Left renal cortex interstitium (tissue), 4 donors: Measurements from ENCODE around the gene CCDC30. TPM values are rescaled to one million over a fixed set of nuclear protein-coding genes. Genes with fewer than 3 reads are reported as not detected.
"Not testable (repeated sequence)": the region's sequence is repeated elsewhere in the genome, so short reads cannot be mapped to it uniquely, and the experiment has no call there.

Experiments
- DNase-seq, 4 donors: peaks; one replicate each; pipeline ENCODE4 v3.0.0-alpha.2; 2013; ENCODE audit warnings: low read depth in 4 of 4, low spot score in 2 of 4, missing footprints in 1 of 4
- polyA plus RNA-seq, 4 donors: library from polyadenylated mRNA; unstranded; fragments of 120-200 nt; gene quantifications; one replicate each; pipeline ENCODE4 v1.2.1, GENCODE V29; 2013; ENCODE audit not compliant: insufficient read length in 4 of 4

CCDC30 gene
- polyA plus RNA-seq, 4 donors: 13.1 to 23.0 (median 18.9) TPM

DNA sequence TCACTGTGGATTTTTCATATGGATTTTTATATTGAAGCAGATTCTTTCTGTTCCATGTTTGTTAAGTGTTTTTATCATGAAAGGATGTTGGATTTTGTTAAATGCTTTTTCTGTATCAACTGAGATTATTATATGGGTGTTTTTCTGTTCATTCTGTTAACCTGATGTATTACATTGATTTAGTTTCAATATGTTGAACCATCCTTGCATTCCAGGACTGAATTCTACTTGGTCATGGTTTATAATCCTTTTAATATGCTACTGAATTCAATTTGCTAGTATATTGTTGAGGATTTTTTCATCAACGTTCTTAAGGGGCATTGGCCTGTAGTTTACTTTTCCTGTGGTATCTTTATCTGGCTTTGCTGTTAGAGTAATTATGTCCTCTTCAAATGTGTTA, 55.8 kb downstream of the CCDC30 start:
- no peak for DNase-seq

DNA sequence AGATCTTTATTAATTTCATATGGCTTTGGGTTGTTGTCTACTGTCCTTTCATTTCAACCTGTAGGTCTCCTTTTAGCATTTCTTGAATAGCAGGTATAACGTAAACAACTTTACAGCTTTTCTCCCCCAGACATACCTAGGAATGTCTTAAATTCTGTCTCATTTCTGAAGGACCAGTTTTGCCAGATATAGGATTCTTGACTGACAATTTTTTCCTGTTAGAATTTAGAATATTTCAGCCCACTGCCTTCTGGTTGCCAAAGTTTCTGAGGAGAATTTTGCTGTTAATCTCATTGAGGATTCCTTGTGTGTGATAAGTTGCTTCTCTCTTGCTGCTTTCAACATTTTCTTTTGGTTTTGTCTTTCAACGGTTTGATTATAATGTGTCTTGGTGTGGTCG, 60.1 kb downstream of the CCDC30 start:
- DNase-seq: no peak

DNA sequence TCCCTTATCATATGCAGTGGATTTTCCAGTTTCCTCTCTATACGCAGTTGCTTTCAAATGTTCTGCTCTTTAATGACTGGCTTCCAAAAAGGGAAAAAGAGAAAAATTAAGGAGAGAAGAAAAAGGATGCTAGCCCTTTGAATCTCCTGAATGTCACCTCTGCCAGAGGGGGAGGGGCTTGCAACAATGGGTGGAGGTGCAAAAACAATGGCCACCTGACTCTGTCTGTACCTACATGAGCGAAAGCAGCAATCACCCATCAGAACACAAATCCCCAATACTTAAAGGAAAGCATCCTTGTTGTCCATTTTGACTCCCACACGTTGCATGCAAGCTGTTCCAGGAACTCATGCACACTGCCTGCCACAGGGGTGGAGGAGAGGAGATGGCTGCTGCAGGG, 61.2 kb downstream of the CCDC30 start:
- DNase-seq: no peak

DNA sequence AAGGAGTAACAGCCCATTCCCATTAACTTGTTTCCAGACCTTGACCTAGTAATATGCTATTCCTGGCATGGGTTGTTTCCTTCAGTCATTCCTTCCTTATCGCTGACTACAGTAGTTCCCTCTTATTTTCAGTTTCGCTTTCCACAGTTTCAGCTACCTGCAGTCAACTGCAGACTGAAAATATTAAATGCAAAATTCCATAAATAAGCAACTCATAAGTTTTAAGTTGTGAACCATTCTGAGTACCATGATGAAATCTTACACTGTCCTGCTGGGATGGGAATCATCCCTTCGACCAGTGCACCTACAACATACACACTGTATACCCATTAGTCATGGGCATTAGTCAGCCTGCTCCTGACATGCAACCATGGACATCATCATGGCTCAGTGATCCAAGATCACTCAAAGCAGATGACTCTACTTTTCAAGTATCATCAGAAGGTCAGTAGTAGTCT, 66.7 kb downstream of the CCDC30 start:
- DNase-seq: no peak

DNA sequence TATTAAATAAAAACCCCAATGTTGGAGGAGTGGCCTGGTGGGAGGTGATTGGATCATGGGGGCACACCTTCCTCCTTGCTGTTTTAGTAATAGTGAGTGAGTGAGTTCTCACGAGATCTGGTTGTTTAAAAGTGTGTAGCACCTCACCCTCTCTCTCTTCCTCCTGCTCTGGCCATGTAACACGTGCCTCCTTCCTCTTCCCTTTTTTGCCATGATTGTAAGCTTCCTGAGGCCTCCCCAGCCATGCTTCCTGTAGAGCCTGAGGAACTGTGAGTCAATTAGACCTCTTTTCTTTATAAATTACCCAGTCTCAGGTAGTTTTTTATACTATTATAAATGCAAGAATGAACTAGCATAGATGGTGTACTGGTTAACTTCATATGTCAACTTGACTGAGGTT, 68.0 kb downstream of the CCDC30 start:
- no peak for DNase-seq

DNA sequence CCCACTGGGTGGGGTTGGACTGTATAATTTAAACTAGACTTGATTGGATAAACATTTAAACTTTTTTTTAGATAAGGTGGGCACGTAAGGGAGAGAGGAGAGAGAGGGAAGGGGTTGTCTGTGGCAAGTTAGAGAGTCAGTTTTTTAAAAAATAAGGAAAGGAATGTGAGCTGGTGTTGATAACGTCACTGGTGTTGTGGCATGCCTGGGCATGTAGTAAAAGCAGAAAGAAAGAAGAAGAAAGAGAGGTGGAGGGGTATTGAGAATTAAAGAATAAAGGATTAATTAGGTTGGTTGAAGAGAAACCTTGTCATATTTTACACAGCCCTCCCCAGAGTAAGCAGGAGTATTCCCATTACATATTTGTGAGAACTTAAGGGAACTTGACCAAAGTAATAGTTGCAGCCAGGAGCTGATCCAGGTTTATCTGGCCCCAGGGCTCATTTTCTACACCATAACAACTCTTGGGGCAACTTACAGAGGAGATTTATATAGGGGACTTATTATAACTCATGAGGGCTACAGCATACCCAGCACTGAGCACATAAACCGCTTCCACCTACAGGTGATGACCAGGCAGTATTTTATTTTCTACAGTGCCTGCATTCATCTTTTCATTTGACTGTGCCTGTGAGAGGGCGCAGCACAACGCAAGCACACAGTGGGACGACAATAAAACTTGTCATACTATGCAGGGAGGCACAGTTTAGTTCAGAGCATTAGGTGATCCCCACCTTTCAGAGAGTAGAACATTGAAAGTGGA, 70.2 kb downstream of the CCDC30 start:
- no peak for DNase-seq

DNA sequence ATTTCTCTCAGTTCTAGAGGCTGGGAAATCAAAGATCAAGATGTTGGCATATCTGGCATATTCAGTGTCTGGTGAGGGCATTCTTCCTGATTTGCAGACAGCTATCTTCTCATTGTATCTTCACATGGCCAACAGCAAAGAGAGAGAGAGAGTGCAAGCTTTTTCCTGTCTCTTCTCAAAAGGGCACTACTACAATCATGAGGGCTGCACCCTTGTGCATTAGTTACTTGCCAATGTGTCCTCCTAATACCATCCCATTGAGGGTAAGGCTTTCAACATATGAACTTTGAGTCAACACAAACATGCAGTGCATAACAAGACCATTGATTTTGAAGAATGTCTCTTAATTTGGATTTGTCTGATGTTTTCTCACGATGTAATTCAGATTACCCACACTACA, 78.0 kb downstream of the CCDC30 start:
- no peak for DNase-seq

DNA sequence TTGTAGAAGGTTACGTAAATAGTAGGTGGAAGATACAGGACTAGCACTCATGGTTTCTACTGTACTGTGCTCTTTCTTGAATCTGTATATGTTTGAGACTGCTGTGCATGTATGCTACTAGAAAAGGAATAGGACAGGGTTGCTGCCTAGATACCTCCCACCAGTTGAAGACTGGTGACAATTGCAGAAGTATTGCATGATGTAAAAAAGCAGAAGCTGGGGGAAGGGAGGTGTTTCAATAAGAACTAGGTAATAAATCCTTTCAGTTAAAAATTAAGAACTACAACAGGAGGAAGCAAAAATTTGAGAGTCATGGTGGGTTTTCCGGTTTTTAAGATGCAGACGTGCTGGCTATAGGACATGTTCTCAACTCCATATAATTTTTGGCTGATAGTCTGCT, 88.1 kb downstream of the CCDC30 start:
- no peak for DNase-seq

DNA sequence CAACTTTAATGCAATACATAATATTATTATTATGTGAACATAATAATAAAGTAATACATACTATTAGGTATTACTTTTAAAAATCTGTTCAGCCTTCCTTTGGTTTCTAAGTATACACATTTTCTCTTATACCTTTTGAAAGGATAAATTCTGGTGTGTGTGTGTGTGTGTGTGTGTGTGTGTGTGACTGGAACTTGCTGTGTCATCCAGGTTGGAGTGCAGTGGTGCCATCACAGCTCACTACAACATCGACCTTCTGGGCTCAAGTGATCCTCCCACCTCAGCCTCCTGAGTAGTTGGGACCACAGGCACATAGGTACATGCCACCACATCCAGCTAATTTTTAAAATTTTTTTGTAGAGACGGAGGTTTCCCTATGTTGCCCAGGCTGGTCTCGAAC, 88.5 kb downstream of the CCDC30 start:
- no peak for DNase-seq

DNA sequence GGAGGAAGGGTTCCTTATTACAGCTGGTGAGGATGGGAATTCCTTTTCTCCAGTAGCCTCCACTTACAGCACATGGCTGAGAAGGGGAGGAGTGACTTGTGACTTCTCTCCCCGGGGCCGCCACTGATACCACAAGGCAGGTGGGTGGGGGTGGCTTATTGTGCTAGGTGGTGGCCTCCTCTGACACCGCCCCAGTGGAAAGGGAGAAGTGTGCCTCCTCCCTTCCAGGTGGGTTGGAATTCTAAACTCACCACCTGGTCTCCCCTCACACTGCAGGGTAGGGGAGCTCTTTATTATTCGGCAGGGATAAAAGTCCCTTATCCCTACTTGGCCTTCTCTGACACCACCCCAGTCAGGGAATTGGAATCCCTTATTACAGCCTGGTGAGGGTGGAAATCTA, 89.5 kb downstream of the CCDC30 start:
- DNase-seq: no peak

DNA sequence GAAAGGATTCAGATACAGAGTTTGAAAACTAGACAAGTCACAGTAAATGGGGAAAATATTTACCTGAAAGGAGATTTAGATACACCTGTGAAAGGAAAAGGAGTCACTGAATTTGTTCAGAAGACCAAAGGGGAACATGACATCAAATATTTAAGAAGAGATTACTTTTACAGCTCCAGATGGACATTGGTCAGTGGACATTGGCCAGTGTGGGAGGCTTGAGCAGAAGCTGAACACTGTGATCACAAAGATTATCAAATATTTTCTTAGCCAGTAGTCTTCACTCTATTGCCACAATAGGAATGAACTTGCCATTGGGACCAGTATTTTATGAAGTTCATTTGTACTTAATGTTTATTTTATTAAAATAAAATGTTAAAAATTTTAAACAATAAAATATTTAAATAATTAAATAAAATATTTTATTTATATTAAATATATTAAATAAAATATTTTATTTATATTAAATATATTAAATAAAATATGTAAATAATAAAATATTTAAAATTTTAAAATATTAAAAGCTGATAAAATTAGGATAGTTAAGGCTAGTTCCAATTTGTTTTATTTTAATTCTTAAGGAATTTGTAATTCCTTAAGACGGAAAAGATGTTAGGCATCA, 94.3 kb downstream of the CCDC30 start:
- DNase-seq: no peak

DNA sequence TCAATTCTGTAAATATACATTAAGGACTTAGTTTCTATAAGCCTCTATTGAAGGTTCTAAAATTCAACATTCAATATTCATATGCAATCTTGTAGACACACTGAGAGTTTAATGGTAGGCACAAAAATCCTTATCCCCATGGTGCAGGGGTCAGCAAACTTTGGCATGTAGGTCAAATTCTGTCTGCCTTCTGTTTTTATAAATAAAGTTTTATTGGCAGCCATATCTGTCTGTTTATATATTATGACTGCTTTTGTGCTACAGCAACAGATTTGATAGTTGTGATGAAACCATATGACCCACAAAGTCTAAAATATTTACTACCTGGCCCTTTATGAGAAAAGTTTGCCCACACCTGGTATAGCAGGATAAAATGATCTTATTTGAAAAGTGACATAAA, 104.0 kb downstream of the CCDC30 start:
- DNase-seq: no peak

DNA sequence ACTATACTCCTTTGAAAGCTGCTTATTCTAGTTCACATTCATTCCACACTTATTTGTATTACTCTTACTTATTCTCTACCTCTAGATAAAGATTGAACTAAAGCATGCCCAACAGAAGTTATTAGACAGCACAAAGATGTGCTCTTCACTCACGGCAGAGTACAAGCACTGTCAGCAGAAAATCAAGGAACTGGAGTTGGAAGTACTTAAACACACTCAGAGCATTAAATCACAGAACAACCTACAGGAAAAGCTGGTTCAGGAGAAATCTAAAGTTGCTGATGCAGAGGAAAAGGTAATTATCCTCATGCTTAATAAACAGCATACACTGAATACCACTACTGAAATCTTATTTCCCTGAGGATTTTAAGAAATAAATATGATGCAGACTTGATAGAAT, 113.8 kb downstream of the CCDC30 start:
- DNase-seq: no peak

DNA sequence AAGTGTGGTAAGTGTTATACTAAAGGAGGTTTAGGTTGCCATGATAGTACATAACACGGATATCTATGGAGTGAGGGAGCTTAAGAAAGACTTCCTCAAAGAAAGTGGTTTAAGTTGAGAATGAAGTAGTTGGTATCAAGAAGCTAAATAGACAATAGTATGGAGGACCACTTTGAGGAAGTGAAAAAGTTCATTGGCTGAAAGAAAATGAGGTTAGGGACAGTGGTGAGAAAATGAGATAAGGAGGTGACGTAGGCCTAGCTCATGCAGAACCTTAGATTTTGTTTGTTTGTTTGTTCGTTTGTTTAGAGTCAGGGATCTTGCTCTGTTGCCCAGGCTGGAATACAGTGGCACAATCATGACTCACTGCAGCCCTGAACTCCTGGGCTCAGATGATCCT, 122.9 kb downstream of the CCDC30 start:
- DNase-seq: no peak

DNA sequence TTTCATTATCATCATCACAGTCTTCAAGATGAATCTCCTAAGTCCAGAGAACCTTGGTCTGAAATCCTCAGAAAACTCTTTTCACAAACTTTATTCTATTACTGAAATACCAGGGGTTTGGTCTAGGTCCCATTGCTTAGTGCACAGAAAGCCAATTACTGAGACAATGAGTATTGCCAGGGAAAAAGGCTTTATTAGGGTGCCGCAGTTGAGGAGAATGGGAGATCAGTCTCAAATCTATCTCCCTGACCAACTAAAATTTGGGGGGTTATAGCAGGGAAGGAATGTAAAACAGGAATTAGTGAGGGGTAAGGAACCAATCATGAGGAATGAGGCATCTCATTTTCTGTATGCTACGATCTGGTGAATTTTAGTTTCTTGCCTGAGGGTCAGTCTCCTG, 124.7 kb downstream of the CCDC30 start:
- no peak for DNase-seq

DNA sequence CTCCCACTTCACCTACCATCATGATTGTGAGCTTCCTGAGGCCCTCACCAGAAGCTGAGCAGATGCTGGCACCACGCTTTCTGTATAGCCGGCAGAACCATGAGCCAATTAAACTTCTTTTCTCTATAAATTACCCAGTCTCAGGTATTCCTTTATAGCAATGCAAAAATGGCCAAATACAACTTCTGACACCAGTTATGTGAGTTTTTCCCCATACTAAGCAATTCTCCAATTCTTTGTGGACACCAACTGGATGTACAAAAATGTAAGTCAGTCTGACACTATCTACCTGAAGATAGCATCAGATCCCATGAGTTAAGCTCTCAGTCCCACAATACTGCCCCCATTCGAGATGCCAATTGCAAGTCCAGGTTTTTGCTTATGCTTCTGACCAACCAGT, 129.7 kb downstream of the CCDC30 start:
- no peak for DNase-seq

DNA sequence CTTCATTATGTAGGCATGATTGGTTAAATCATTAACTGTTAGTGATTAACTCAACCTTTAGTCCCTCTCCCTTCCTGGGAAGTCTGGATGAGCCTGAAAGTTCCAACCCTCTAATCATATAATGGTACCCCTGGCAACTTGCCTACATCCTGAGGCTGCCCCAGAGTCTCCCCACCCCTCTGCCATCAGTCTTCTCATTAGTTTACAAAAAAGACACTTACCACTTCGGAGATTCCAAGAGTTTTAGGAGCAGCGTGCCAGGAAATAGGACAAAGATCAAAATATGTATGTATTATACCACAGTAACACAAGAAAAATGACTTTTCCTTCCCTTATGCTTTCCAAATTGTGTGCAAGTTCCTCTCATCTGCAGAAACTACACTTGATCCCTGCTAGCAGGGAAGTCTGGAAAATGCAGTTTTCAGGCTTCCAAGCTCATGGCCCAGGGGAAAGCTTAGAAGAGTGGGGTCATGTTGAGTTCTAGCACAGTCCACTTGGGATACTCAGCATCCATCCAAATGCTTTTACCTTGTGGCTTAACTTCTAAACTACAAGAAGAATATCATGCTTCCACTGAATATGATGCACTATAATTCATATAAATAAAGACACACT, 130.5 kb downstream of the CCDC30 start:
- DNase-seq: no peak

DNA sequence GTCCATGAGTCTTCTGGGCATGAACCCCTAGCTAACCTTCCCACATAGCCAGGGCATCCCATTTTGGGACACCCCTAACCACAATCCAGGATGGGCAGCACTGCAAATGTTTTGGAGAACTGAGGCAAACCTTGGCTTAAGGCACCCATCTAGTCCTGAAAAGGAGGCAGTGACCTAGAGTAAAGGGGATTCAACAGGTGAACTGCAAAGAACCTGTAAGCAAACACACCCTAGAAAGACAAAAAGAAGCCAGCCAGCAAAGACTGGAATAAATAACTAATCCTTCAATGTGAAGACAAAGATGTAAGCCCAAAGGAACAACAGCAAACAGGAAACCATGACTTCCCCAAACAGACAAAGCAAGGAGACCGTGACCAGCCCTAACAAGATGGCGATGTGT, 138.4 kb downstream of the CCDC30 start:
- no peak for DNase-seq

DNA sequence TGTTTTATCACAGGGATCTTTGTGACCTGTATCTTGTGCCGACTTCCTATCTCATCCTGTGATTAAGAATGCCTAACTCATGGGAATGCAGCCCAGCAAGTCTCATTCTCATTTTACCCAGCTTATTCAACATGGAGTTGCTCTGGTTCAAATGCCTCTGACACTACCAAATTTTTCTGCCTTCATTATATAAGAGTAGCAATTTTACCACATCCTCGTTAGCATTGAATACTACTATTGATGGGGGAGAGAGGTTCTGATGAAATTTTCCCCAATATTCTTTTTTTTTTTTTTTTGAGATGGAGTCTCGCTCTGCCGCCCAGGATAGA, 150.7 kb downstream of the CCDC30 start:
- no peak for DNase-seq

DNA sequence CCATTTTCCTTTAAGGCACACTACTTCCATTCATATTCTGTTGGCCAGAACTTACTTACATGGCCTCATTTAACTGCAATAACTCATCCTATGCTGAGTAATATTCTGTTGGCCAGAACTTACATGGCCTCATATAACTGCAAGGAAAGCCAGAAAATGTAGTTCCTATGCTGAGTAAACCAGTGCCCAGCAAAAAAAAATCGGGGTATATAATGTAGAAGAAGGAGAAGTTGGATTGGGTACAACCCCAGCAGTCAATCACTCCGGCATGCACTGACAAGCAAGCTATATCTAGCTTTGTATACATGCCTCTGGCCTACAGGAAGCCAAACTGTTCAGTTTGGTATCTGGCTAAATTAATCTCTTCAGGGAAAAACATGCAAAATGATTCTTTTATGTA, 155.8 kb downstream of the CCDC30 start:
- DNase-seq: no peak

DNA sequence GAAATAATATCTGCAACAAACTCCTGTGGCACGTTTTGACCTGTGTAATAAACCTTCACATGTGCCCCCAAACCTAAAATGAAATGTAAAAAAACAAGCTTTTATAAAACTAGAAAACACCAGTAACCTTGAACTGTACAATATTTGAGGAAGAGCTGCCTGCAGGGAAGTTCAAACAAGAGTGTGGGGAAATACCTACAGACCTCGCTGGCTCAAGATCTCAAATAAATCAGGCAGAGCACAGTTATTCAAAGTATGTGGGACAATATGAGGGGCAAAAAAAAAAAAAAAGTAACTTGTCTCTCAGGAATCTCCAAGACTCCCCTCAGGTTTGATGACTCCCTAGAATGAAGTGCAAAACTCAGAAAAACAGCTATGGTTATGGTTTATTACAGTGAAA, 157.2 kb downstream of the CCDC30 start:
- no peak for DNase-seq

DNA sequence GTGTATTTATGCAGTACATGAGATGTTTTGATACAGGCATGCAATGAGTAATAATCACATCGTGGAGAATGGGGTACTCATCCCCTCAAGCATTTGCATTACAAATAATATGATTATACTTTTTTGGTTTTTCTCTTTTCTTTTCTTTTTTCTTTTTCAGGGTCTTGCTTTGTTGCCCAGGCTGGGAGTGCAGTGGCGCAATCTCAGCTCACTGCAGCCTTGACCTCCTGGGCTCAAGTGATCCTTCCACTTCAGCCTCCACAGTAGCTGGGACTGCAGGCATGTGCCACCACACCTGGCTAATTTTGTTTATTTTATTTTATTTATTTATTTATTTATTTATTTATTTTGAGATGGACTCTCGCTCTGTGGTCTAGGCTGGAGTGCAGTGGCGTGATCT, 158.1 kb downstream of the CCDC30 start:
- not testable (repeated sequence) for DNase-seq
